ENCODE measurements around the gene SP2. TPM values are rescaled to one million over a fixed set of nuclear protein-coding genes. Genes with fewer than 3 reads are reported as not detected.

Gene SP2
- total and polyA plus RNA-seq, 10 donors = 4.5 to 22.6 (median 15.1) TPM

DNA sequence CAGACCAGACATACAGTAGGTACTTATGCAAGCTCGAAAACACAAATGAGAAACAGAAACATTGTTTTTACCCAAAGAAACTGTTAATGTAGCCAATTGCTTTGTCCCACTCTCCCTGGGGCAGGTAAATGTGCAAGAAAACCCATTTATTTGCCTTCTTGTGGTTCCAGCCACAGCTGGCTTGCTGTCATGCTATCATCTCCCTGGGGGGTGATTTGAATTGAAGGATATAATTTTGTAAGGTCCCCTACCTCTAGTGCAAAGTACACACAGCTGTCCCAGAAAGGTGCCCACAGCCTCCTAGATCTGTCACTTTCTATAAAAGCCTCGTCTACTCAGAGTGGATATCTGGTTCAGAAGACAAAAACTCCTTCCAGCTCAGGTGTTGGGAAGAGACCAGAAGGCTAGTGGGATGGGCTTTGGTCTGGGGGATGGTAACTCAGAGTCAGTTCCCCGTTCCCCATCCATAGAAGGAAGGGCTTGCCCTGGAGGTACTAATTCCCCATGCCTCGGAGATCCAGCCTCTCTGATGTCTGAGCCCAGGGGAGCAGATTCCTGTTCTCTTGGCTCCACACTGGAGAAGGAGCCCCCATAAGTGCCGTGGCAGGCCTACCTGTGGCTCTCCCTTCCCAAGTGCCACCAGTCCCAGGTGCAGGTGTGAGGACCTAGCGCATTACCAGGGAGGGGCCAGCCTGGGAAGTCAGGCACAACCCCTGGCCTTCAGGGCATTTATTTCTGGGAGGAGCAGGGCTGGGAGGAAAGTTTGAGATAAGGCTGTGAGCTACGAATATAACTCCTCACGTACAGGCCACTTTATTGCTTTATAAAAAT is 64.0 kb downstream of the SP2 start:
- intact Hi-C loops (cut with DNase I; ENCODE audit: low total_unique reads) = no loop called here
- no peaks in the 10 kb centered on the region for H3K36me3 ChIP-seq
- H3K4me1 ChIP-seq = no peaks in the 10 kb centered on the region
- no peaks in the 10 kb centered on the region for H3K9me3 ChIP-seq
- TF ChIP-seq POLR2A (IDR thresholded peaks at IDR 0.05) (no peak), POLR2AphosphoS5 (IDR thresholded peaks at IDR 0.05) (no peak)
- TF ChIP-seq, protein P1, sequence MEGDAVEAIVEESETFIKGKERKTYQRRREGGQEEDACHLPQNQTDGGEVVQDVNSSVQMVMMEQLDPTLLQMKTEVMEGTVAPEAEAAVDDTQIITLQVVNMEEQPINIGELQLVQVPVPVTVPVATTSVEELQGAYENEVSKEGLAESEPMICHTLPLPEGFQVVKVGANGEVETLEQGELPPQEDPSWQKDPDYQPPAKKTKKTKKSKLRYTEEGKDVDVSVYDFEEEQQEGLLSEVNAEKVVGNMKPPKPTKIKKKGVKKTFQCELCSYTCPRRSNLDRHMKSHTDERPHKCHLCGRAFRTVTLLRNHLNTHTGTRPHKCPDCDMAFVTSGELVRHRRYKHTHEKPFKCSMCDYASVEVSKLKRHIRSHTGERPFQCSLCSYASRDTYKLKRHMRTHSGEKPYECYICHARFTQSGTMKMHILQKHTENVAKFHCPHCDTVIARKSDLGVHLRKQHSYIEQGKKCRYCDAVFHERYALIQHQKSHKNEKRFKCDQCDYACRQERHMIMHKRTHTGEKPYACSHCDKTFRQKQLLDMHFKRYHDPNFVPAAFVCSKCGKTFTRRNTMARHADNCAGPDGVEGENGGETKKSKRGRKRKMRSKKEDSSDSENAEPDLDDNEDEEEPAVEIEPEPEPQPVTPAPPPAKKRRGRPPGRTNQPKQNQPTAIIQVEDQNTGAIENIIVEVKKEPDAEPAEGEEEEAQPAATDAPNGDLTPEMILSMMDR (IDR thresholded peaks at IDR 0.05 in 8 of 11, conservative IDR thresholded peaks at IDR 0.05 in 3 of 11) = no peak
- WGBS, 5 donors = 67 to 81% (median 78%) methylated on average over 7 to 8 of the region's 8 CpGs
- H3K27me3 ChIP-seq (replicated peaks in 1 of 7) = no peaks in the 10 kb centered on the region
- no peak overlapping the region for H3K4me3 ChIP-seq
- no peak for DNase-seq
- H3K27ac ChIP-seq = no peak overlapping the region

DNA sequence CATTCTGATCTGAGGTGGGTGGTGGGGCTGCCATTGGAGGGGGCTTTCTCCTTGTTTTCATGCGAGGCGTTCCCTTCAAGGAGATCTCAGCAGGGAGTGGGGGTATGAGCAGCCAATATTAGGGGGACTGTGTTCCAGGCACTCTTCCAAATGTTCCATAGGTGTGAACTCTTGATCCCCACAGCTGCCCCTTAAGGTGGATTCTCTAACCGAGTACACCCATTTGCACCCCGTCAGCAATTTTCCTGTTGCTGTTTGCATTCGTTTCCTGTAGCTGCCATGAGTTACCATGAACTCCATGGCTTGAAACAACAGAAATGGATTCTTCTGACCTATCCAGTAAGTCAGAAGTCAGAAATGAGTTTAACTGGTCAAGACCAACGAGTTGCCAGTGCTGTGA is 65.4 kb downstream of the SP2 start:
- Histone ChIP-seq H3K27me3 (replicated peaks in 1 of 7) (no peaks in the 10 kb centered on the region), H3K4me3 (no peak overlapping the region), H3K9me3 (no peaks in the 10 kb centered on the region), H3K4me1 (no peaks in the 10 kb centered on the region), H3K27ac (no peak overlapping the region), H3K36me3 (no peaks in the 10 kb centered on the region)
- intact Hi-C loops (cut with DNase I; ENCODE audit: low total_unique reads) = no loop called here
- TF ChIP-seq POLR2AphosphoS5 (IDR thresholded peaks at IDR 0.05) (no peak), POLR2A (IDR thresholded peaks at IDR 0.05) (no peak)
- TF ChIP-seq, protein P1 (IDR thresholded peaks at IDR 0.05 in 8 of 11, conservative IDR thresholded peaks at IDR 0.05 in 3 of 11) = no peak
- 77 to 86% (median 84%) methylated on average over 4 to 6 of the region's 6 CpGs for WGBS, 5 donors
- DNase-seq = no peak

DNA sequence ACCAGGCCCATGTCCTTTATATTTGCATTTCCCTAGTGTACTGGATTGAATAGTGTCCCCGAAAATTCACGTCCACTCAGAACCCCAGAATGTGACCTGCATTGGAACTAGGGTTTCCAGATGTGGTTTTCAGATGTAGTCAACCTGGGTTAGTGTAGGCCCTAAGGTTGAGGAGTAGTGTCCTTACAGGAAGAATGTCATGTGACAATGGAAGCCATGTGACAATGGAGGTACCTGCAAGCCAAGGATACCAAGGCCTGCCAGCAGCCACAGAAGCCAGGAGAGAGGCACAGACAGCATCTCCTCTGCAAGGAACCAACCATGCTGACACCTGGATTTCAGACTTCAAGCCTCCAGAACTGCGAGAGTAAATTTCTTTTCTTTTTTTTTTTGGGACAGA is 66.9 kb downstream of the SP2 start:
- WGBS, 5 donors = 78 to 98% (median 91%) methylated on average over 3 of the region's 3 CpGs

DNA sequence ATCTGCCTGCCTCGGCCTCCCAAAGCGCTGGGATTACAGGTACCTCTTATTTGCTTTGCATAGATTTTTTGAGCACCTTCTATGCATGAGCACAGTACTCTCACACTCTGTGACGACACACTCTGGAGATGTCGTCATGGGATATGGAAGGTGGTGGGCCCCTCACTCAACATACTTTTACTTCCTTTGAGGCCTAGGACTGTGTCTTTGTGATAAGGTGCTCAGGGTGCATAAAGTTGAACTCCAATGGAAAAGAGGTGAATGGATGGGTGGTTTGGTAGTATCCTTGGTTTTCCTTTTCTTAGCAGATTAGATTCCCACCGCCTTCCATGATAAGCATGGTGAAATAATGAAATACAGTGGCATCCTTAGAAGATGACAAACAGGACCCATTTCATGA is 68.8 kb downstream of the SP2 start:
- intact Hi-C loops (cut with DNase I; ENCODE audit: low total_unique reads) = no loop called here
- H3K4me3 ChIP-seq = no peak overlapping the region
- H3K4me1 ChIP-seq = peaks cover 0 to 2% (median under 1%) of the 10 kb centered on the region in 6 donors
- no peaks in the 10 kb centered on the region for H3K27me3 ChIP-seq (replicated peaks in 1 of 7)
- no peak for TF ChIP-seq POLR2AphosphoS5 (IDR thresholded peaks at IDR 0.05)
- no peak overlapping the region for H3K27ac ChIP-seq
- no peak for DNase-seq
- H3K36me3 ChIP-seq = no peaks in the 10 kb centered on the region
- H3K9me3 ChIP-seq = no peaks in the 10 kb centered on the region
- WGBS, 5 donors = 81 to 97% (median 91%) methylated on average over 5 of the region's 5 CpGs

More for the DNA sequence above, 66.9 kb downstream of the SP2 start:
- no peaks in the 10 kb centered on the region for H3K4me1 ChIP-seq
- intact Hi-C loops (cut with DNase I; ENCODE audit: low total_unique reads) = no loop called here
- TF ChIP-seq POLR2AphosphoS5 (IDR thresholded peaks at IDR 0.05) (no peak), POLR2A (IDR thresholded peaks at IDR 0.05) (no peak)
- TF ChIP-seq, protein P1 (IDR thresholded peaks at IDR 0.05 in 8 of 11, conservative IDR thresholded peaks at IDR 0.05 in 3 of 11) = no peak
- DNase-seq = no peak
- H3K36me3 ChIP-seq = no peaks in the 10 kb centered on the region
- H3K27ac ChIP-seq = no peak overlapping the region
- H3K4me3 ChIP-seq = no peak overlapping the region
- no peaks in the 10 kb centered on the region for H3K27me3 ChIP-seq (replicated peaks in 1 of 7)
- H3K9me3 ChIP-seq = no peaks in the 10 kb centered on the region

All from spleen (tissue), 11 donors.